GM21723 (cell line): Measurements from ENCODE around the gene SBF2.

Experiments
- ATAC-seq: cut with Tn5 transposase; IDR thresholded peaks from one replicate; pipeline ENCODE4 v1.9.1; 2021; ENCODE audit warnings: mild to moderate bottlenecking, moderate library complexity; ENCODE audit not compliant: unreplicated experiment

The SBF2 gene

GRCh38 chr11:9736365-9736764 is 557.7 kb downstream of the SBF2 start:
- no peak for ATAC-seq

GRCh38 chr11:9735919-9736318 is 558.1 kb downstream of the SBF2 start:
- ATAC-seq = no peak

- ATAC-seq = no peak
These were observed 558.8 kb downstream of the SBF2 start for GRCh38 chr11:9735236-9735635.

GRCh38 chr11:9733212-9733611 is 560.8 kb downstream of the SBF2 start:
- ATAC-seq = no peak

- ATAC-seq = no peak
These were observed 561.6 kb downstream of the SBF2 start for GRCh38 chr11:9732453-9732852.

- no peak for ATAC-seq
These were observed 562.8 kb downstream of the SBF2 start for GRCh38 chr11:9731256-9731655.
